ENCODE measurements around the gene STAC3.

The STAC3 gene

DNA sequence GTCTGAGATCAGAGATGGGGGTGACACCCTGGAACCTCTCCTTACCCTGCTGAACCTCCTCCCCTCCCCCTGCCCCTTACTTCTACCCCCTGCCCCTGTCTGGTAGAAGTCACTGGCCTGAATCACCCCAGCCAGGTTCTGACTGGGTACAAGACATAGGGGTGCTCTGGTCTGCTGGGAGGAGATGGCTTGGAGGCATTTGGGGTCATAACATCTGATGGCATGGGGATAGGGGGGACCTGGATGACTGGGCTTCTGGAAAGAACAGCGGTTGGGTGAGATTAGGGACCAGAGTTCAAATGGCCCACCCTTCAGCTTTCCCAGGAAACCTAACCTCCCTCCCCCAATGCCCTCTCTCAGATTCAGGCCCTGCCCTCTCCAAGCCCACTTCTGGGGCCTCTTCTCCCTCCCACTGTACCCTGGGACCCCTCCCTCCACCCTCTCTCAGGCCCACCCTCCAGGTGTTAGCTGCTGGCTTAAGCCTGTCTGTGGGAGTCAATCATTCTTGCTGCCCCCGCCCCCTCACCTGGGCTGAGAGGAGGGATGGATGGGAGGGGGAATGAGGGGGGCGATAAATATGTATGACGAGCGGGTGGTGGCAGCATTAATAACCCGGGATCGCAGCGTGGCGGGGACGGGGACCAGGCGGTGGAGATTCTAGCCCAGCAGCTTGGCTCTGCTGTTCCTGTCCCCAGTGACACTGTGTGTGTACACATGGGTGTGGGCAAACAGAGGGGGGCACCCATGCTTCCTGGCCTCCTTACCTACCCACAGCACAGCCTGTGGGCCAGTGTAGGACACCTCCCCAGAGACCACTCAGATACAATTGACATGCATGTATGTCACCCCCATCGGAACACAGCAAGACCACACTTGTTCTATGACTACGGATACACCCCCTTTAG is 28.4 kb downstream of the STAC3 start:
- no peak for DNase-seq

DNA sequence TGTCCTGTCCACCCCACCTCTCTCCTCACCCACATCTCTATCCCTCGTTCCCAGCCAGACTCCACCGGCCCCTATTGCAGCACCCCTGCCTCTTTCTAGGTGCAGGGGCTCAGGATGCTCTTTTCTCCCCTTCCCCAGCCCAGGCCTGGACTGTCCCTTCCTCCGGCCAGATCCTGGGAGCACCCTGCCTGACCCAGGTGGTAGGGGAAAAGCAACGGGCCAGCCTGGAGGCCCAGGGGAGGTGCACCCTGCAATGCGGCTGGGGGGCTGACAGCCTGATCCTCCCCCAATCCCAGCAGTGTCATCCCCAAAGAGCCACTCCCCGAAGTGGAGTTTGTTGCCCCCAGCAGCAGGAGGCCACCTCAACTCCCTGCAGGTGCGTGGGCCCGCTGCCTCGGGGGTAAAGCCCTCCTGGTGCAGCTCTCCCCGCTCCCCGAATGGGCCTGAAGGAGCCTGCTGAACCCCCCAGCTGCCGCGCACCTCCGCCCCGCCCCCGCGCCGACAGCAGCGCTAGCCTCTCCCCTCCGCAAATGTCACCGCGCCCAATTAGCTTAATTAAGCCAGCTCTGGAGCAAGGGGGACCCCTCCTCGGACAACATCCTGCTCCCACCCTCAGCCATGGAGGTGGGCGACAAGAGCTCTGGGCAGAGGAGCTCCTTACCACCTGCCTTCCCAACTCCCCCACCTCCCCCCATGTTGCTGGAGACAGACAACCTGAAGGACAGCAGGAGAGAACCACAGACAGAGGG is 29.6 kb downstream of the STAC3 start:
- DNase-seq: no peak

DNA sequence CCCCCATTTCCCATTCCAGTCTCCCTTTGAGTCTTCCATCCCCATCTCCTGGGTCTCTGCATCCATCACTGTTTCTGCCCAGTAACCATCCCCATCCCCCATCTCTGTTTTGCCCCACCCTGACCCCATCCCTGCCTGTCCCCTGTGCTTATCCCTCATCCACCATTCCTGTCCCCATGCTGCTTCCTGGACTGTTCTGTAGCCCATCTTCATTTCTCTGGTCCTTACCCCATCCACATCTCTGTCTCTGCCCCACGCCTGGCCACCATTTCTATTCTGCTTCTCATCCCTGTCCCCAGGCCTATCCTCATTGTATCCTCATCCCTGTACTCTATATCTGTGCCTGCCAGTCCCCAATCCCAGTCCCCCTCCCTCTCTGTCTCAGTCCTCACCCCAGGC is 30.2 kb downstream of the STAC3 start:
- DNase-seq: no peak

DNA sequence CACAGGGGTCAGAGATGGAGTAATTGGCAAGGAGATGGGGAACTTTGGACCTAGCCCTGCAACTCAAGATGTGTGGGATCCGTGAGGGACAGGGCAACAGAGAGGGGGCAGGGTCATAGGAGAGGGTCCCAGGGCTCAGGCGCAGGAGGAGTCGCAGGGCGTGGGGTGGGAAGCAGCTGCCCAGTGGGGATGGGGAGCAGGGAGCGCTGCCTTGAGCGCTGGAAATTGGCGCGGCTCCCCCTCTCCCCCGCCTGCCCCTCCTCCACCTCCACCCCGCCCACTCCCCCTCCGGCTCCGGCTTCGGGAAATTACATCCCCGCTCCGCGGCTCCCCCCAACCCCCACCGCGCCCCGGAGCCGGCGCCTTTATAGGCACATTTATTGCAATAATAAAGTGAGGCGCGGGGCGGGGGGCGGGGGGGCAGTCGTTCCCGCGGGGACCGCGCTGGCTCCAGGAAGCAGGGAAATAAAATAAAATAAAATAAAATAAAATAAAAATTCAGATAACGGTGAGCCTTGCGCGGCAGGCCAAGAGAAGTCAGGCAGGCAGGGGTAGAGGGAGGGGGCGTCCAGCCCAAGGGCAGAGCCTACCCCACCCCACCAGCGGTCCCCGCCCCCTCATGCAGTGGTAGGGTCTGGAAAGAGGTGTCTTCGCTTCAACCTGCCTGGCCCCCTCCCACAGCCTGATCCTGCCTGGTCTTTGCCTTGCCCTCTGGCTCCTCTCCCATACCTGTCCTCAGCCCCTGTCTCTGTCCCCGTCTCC is 30.8 kb downstream of the STAC3 start:
- no peak for DNase-seq

DNA sequence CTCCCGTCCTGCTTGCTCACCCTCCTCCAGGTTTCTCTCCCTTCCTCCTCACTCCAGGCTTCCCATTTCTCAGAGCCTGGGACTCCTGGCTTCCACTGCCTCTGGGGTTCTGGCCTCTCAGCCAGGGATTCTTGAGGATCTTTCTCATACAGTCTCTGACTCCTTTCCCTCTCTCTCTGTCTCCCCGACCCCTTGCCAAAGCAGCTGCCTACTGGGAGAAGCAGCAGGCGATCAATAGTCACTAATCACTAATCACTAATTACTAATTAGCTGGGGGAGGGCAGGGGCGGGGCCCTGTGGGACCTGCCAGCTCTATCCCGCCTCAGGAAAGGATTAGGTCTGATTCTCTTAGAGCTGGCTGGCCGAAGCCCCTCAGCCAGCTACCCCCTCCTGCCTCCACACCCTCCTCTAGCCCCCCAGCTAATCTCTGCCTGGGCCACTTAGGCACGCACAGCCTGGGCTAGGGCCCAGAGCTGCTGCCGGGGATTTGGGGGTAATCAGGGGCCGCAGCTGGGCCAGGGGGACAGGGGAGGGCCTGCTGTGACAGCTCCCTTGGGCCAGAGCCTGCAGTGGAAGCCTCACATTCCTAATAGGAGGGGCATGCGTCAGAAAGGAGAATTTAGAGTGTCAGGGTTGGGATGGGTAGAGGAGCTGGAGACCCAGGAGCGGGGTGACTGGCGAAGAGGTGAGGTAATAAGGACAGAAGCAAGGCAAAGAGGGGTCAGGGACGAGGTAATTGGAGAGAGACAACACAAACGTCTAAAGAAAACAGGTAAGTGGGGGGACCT is 31.6 kb downstream of the STAC3 start:
- DNase-seq: no peak

DNA sequence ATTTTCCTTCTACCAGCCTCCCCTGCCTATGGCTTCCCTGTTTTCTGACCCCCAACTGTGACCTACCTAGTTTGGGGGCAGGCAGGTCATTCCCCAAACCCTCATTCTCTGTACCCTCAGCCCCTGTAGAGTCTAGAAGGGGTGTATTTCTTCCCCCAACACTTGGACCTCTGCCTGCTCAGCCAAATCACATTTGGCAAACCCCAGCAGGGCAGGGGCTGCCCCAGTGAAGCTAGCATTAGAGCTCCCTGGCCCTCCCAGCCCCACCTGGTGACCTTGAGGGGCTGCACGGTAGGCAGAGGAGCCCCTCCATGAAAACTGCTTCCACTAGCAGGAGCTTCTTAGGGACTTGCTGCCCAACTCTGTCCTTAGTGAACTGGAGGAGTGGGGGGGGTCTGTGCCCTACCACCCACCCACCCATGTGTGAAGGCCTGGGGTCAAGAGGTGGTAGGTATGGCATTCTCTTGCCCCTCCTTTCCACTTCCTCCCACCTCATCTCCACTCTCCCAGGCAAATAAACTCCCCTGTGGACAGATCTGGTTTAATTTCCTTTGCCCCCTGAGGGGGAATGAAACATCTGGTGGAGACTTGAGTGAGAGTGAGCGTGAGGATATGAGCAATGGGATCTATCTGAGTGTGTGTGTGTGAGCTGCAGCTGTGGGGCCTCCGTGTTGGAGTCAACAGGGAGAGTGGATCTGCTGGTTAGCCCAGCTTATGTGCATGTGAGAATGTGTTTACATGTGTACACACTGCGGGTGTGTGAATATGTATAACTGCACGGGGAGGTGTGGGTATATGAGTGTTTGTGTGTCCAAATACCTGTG is 32.7 kb downstream of the STAC3 start:
- no peak for DNase-seq

DNA sequence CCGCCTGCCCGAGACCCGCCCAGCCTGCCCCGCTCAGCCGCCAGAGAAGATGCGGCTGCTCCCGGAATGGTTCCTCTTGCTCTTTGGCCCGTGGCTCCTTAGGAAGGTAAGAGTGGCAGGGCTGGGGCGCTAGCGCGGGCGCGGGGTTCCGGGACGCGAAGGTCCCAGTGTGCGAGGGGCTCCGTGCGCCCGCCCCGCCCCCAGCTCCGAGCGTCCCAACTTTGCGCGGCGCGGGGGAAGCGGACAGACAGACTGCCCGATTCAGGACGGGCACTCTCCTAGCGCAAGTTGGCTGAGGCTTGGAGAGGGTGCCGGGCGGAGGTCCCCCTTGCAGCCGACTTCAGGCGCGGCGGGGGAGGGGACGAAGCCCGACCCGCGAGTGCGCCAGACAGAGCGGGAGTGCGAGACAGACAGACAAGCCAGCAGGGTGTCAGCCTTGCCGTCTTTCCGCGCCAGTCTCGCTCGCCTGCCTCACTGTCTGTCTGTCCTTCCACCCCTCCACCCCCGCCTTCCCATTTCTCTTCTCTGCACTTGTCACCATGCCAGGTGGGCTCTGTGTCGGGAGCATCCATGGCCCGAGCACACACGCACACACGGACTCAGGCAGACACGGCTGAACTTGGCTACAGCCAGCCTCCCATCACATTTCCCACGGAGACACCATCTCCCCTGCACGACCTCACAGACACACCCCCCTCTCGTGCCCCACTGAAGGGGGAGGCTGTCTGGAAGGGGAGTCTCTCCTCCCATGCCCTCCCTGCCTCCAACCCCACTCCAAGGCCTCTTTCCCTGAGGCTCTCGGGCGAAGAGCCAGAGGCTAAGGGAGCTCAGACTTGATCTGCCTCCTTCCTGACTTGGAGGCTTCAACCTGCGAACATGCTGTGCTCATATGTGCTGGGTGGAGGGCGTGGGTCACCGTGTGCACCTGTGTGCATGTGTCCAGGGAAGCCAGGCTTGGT is 33.8 kb downstream of the STAC3 start:
- DNase-seq: no peak

DNA sequence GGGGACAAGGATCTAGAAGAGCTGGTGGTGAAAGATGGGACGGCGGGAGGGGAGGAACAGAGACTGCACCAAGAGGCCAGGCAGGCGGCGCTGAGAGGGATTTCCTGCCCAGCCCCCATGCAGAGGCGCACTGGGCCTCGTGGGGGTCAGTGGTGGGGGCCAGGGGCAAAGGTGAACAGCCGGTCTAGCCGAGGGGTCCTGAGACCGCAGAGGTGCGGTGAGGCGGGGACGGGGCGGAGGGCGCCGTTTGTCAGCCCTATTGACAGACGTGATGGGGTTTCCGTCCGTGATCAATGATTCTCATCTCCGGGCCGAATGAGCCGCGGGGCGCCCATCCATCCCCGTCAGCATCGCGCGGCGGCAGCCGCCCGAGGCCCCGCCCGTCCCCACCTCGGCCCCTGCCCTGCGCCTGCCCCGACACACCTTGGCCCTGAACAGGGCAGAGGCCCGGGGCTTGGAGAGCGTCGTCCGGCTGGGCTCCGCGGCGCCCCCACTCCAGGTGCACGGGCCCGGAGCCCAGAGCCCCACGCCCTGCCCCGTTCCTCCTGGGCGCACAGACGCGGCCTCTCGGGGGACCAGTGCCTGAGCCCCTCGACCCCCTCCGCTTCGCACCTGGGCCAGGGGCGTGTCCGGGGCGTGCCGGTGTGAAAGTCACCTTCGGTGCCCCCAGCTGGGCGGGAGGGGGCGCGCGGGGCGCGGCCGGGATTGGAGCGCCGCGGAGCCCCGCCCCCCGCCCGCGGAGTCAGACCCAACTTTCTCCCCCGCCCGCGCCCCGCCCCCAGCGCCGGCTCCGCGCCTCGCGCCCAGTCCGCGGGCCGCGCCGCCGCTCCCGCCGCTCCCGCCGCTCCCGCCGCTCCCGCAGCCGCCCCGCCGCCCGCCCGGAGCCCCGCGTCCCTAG is 34.7 kb downstream of the STAC3 start, which contains the start of gene NXPH4:
TSS of gene NXPH4 (plus strand) at position 781 of the 898 bp plus-strand sequence. CDS start 176 bp downstream, outside the sequence.
- peak; percentile 55 to 57 for DNase-seq

DNA sequence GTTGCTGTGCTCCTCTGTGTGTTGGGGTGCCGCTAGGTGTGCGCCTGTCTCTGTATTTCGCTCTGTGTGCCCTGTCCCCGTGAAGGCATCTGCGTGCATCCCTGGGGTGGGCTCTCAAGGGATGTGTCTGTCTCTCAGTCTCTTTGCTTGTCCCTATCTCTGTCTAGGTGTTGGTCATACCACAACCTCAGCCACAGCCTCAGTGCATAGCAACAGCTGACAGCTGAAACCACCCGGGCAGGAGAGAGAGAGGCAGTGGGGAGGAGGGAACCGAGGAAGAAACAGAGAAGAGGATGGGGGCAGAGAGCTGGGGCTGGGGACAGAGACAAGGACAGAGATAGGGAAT is 35.3 kb downstream of the STAC3 start:
- DNase-seq: no peak

DNA sequence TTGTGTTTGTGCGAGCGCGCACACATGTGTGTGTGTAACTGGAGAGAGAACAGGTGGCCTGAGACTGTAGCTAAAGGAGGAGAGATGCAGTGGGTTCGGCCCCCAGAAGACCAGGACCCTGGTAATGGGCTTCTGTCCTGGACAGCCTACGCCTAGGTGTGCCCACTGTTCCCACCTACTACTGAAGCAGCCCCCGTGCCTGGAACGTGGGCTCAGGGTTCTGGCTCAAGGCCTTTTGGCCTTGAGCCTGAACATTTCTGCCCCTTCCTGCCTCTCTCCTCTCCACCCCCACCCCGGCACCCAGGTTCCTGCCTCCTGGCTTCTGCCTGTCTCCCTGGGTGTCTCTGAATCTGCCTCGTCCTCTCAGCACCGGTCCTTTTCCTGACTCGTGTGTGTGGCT is 35.9 kb downstream of the STAC3 start:
- DNase-seq: no peak

DNA sequence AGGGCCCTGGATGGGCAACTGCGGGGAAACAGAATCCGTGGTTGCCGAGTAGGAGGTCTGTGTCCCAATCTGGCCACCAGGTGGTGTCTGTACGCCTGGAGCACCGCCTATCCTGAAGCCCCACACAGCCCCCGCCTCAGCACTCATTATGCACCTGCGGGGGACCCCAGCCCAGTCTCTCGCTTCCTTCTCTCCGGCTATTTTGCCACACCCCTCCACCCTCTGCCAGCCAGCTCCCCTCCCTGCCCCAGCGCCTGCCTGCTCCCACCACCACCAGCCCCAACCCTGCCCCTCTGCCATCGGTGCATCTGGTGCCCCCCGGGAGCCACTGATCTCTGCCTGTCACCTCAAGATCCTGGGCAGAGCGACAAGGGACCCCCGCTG is 36.6 kb downstream of the STAC3 start:
- peak; percentile 62 to 65 for DNase-seq

DNA sequence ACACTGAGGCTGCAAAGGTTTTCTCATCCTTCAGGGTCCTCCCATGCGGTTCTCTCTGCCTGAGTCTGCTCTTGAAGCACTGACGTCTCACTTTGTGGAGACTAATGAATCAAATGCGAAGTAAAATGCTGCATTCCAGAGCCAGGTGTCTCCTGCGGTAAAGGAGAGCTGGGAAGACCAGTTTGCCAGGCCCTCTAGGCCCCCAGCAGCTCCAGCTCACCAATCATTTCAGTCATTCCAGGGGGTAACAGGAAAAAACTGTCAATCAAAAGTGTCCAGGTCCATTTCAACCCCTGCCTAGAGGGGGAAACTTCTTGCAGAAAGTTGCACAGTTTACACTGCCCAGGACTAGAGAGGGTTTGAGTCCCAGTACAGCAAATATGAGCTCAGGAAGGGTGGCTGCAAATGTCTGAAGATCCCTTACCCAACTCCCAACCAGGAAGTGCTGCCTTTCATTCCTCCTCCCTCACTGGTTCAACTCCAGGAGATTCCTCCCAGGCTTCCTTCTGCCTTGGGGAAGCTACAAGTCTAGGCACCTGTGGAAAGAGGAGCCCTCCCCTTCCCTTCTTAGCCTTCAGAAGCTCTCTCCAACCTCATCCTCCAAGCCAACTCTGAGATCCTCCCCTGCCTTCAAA is 37.1 kb downstream of the STAC3 start:
- no peak for DNase-seq

DNA sequence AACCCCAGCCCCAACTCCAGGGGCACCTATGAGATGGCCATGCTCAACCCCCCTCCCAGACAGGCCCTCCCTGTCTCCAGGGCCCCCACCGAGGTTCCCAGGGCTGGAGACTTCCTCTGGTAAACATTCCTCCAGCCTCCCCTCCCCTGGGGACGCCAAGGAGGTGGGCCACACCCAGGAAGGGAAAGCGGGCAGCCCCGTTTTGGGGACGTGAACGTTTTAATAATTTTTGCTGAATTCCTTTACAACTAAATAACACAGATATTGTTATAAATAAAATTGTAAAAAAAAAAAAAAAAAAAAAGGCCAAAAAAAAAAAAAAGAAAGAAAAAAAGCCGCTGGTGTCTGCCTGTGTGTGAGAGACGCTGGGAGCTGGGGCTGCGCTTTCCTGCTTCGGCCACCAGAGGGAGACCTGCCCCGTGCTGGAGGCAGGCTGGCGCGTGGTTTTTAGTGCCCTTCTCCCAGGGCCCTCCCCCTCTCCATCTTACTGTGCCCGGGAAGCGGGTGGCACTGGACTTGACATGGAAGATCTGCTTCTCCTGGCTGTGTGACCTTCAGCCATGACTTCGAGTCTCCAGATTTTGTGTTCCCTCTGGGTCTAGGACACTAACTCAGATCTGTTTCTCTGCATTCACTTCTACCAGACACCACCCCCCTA is 37.8 kb downstream of the STAC3 start:
- peak; percentile 82 for DNase-seq

DNA sequence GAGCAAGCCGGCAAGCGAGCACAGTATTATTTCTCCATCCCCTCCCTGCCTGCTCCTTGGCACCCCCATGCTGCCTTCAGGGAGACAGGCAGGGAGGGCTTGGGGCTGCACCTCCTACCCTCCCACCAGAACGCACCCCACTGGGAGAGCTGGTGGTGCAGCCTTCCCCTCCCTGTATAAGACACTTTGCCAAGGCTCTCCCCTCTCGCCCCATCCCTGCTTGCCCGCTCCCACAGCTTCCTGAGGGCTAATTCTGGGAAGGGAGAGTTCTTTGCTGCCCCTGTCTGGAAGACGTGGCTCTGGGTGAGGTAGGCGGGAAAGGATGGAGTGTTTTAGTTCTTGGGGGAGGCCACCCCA is 38.3 kb downstream of the STAC3 start:
- DNase-seq: no peak

DNA sequence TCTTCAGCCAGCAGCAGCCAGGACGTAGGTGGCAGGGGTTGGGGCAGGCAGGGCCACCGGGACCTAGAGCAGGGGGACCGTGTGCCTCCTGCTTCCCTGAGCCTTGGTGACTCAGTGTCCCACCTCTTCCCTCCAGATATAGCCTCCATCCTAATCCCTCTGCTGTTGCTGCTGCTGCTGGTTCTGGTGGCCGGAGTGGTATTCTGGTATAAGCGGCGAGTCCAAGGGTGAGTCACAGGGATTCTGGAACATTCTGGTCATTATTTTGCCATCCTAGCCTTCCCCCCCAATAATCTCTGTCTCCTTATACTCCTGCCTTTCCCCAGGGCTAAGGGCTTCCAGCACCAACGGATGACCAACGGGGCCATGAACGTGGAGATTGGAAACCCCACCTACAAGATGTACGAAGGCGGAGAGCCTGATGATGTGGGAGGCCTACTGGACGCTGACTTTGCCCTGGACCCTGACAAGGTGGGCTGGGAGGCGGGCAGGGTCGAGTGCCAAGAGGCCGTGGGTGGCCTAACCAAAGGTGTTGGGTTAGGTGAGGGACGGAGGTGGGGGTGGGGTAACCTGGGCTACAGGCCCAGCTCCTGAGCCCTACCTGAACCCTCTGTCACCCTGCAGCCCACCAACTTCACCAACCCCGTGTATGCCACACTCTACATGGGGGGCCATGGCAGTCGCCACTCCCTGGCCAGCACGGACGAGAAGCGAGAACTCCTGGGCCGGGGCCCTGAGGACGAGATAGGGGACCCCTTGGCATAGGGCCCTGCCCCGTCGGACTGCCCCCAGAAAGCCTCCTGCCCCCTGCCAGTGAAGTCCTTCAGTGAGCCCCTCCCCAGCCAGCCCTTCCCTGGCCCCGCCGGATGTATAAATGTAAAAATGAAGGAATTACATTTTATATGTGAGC is 38.9 kb downstream of the STAC3 start:
- no peak for DNase-seq

DNA sequence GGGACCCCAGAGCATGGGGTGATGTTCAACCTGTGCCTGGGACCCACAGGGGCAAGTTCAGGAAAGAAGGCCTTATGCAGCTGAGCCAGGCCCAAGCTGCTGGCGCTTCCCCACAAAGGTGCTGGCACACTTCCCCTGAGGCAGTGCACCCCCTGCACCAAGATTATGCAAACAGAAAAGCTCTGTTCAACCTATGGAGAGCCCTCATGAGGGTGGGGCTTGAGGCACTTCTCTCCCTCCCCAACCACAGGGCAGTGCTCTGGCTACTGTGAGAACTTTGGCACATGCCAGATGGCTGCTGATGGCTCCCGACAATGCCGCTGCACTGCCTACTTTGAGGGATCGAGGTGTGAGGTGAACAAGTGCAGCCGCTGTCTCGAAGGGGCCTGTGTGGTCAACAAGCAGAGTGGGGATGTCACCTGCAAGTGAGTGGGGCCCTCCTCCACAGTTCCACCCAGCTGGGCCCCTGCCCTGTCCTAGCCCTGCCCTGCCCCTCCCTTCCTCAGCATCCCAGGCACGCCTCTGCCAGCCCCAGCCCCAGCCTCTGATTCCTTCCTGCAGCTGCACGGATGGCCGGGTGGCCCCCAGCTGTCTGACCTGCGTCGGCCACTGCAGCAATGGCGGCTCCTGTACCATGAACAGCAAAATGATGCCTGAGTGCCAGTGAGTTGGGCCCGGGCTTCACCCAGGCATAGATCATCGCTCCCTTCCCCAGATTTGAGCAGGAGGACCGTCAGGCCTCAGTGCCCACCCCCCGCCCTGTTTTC is 39.9 kb downstream of the STAC3 start:
- DNase-seq: no peak
